ENCODE results near the gene SIVA1.

GRCh38 chr14:104783484-104784217, 30.7 kb downstream of the SIVA1 start:
- TF ChIP-seq CTCF (conservative IDR thresholded peaks at IDR 0.05; ENCODE audit: low read length) (no peak), EZH2phosphoT487 (IDR thresholded peaks at IDR 0.05; ENCODE audit: borderline replicate concordance) (no peak)
